ENCODE results near the gene GARS1. TPM values are rescaled to one million over a fixed set of nuclear protein-coding genes. Genes with fewer than 3 reads are reported as not detected.

GARS1 gene
- 100 to 1,000 TPM; 125 to 133 TPM for total RNA-seq

GRCh38 chr7:30594540-30595435 is at the start of gene GARS1:
GARS1 (plus strand) TSS chr7:30594878; CDS start chr7:30594922, 44 bp downstream.

GRCh38 chr7:30682212-30683083 is 87.8 kb downstream of the GARS1 start, which contains the start of gene CRHR2:
CRHR2 (minus strand) TSS chr7:30682456; CDS start chr7:30682280, 176 bp downstream.

Other genes with a start within 250 kb of the GARS1 start
- 10 to 100 TPM; 14.7 to 16.1 TPM for gene NOD1, start 116.1 kb upstream of the GARS1 start, total RNA-seq
- 10 to 100 TPM; 32.7 to 34.2 TPM for gene GGCT, start 90.0 kb upstream of the GARS1 start, total RNA-seq
- not detected for gene CRHR2, start 87.6 kb downstream of the GARS1 start, total RNA-seq
- gene INMT, start 157.3 kb downstream of the GARS1 start, total RNA-seq = 1 to 10 TPM in 1 of 2 experiments, under 1 TPM in 1; 0.99 to 1.4 TPM
- gene MINDY4, start 176.5 kb downstream of the GARS1 start, total RNA-seq = 1 to 10 TPM; 1.3 TPM